ENCODE measurements around the gene LAGE3.
"Not testable (repeated sequence)": the region's sequence is repeated elsewhere in the genome, so short reads cannot be mapped to it uniquely, and the experiment has no call there.

Gene LAGE3

DNA sequence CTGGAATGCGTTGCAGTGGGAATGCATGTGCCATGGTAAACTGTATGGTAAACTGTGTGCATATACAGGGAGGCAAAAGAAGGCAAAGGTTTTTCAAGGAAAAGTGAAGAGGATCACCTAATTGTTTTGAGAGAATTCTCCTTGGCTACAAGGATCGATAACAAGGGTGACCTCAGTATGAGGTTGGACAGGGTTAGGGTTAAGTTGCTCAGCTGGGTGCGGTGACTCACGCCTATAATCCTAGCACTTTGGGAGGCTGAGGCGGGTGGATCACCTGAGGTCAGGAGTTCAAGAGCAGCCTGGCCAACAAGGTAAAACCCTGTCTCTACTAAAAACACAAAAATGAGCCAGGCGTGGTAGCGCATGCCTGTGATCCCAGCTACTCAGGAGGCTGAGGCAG is 22.3 kb upstream of the LAGE3 start:
- not testable (repeated sequence) for H3K9me3 ChIP-seq (ENCODE audit: control insufficient read depth, low read length); H3K27me3 ChIP-seq (ENCODE audit: control insufficient read depth, insufficient read depth, low read length, poor library complexity, severe bottlenecking); H3K36me3 ChIP-seq (ENCODE audit: control insufficient read depth, insufficient read depth, low read length); H3K27ac ChIP-seq (ENCODE audit: insufficient read depth, low read depth, low read length, poor library complexity, severe bottlenecking); H3K4me1 ChIP-seq (ENCODE audit: control insufficient read depth, insufficient read depth, low read length); H3K4me3 ChIP-seq (ENCODE audit: insufficient read depth, low read depth, low read length)
- WGBS, 2 experiments = 92 to 97% methylated on average over 7 of the region's 7 CpGs

DNA sequence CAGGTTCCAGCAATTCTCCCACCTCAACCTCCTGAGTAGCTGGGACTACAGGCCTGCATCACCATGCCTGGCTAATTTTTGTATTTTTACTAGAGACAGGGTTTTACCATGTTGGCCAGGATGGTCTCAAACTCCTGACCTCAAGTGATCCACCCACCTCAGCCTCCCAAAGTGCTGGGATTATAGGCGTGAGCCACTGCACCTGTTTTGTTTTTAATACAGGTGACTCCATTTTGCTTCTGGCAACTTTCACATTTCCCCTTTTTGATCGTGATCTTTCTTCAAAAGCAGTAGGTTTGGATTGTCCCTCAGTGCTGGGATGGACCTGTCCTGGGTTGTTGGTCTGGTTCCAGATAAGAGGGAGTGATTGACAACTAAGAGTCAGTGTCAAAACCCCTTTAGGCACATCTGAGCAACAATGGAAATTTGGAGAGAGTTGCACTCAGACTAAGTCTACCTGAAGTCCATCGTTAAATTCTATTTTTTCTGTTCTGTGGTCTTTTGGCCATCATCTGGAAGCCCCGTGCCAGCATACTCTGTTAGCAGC is 17.6 kb upstream of the LAGE3 start:
- WGBS, 2 experiments = 85 to 92% methylated on average over 4 of the region's 4 CpGs

DNA sequence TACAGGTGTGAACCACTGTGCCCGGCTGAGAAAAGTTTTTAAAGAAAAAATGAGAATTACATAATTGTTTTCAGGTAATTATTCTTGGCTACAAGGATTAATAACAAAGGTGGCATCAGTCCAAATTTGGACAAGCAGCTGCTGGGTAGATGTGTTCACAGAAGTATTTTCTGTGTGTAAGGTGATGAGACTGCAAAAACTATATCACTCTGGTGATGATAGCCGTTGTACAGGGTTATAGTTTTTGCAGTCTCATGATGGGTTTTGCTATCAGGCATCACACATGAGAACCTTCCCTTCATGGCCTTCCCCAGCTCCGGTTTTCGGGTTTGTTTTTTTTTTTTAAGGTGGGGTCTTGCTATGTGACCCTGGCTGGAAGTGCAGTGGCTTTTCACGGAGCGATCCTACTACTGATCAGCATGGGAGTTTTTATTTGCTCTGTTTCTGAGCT is 16.4 kb upstream of the LAGE3 start:
- Histone ChIP-seq H3K9me3 (ENCODE audit: control insufficient read depth, low read length) (no peaks in the 10 kb centered on the region), H3K27me3 (ENCODE audit: control insufficient read depth, insufficient read depth, low read length, poor library complexity, severe bottlenecking) (no peaks in the 10 kb centered on the region), H3K4me1 (ENCODE audit: control insufficient read depth, insufficient read depth, low read length) (no peaks in the 10 kb centered on the region), H3K27ac (ENCODE audit: insufficient read depth, low read depth, low read length, poor library complexity, severe bottlenecking) (no peak overlapping the region), H3K4me3 (ENCODE audit: insufficient read depth, low read depth, low read length) (no peak overlapping the region), H3K36me3 (ENCODE audit: control insufficient read depth, insufficient read depth, low read length) (no peaks in the 10 kb centered on the region)
- 92 to 96% methylated on average over 4 to 6 of the region's 6 CpGs for WGBS, 2 experiments

More for the DNA sequence above, 17.6 kb upstream of the LAGE3 start:
- H3K4me3 ChIP-seq (ENCODE audit: insufficient read depth, low read depth, low read length); H3K9me3 ChIP-seq (ENCODE audit: control insufficient read depth, low read length); H3K27me3 ChIP-seq (ENCODE audit: control insufficient read depth, insufficient read depth, low read length, poor library complexity, severe bottlenecking); H3K36me3 ChIP-seq (ENCODE audit: control insufficient read depth, insufficient read depth, low read length); H3K4me1 ChIP-seq (ENCODE audit: control insufficient read depth, insufficient read depth, low read length); H3K27ac ChIP-seq (ENCODE audit: insufficient read depth, low read depth, low read length, poor library complexity, severe bottlenecking): not testable (repeated sequence)

DNA sequence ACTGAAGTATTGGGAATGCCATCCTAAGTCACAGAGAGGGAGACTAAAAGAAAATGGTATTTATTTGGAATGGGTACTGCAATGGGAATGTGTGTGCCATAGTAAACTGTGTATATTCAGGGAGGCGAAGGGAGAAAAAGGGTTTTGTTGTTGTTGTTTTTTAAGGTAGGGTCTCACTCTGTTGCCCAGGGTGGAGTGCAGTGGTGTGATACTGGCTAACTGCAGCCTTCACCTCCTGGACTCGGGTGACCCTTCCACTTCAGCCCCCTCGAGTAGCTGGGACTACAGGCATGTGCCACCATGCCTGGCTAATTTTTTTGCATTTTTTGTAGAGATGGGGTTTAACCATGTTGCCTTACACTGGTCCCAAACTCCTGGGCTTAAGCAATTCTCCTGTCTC is 15.6 kb upstream of the LAGE3 start:
- WGBS, 2 experiments = 86 to 91% methylated on average over 3 of the region's 3 CpGs
- Histone ChIP-seq H3K36me3 (ENCODE audit: control insufficient read depth, insufficient read depth, low read length) (no peaks in the 10 kb centered on the region), H3K27ac (ENCODE audit: insufficient read depth, low read depth, low read length, poor library complexity, severe bottlenecking) (no peak overlapping the region), H3K27me3 (ENCODE audit: control insufficient read depth, insufficient read depth, low read length, poor library complexity, severe bottlenecking) (peaks cover 3% of the 10 kb centered on the region), H3K4me3 (ENCODE audit: insufficient read depth, low read depth, low read length) (no peak overlapping the region), H3K4me1 (ENCODE audit: control insufficient read depth, insufficient read depth, low read length) (no peaks in the 10 kb centered on the region), H3K9me3 (ENCODE audit: control insufficient read depth, low read length) (no peaks in the 10 kb centered on the region)

DNA sequence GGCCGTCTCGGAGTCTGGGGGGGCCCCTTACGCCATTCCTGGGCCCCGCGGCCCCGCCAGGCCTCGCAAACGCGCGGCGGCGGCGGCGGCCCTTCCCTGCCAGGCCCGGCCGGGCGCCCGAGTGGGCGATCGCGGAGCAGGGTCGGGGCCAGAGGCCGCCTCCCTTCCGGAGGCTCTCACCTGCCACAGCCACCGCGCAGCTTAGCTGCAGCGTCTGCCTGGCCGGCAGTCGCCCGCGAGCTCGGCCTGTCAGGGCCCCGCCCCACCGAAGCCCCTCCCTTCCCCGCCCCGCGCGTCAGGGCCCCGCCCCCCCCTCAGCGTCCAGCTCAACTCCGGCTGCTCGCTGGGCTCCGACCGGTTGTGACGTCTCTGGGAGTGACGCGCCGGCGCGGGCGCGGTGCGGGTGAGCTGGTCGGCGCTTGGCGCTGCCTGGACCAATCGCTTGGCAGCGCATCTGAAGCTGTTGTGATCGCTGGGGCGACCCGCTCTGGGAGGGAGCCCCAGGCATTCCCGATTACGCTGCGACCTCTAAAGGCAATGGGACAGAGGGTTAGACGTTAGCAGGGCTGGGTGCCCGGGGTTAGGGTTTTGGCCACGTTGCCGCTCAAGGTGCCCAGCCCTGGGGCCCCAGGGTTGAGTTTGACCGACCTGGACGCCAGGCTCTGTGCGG is 11.5 kb upstream of the LAGE3 start, which contains the start of gene SLC10A3:
TSS of gene SLC10A3 (minus strand) at position 216 of the 670 bp plus-strand sequence. CDS start 1,689 bp downstream, outside the sequence.
- Histone ChIP-seq H3K36me3 (ENCODE audit: control insufficient read depth, insufficient read depth, low read length) (no peaks in the 10 kb centered on the region), H3K9me3 (ENCODE audit: control insufficient read depth, low read length) (no peaks in the 10 kb centered on the region), H3K4me1 (ENCODE audit: control insufficient read depth, insufficient read depth, low read length) (peaks cover 2% of the 10 kb centered on the region), H3K27ac (ENCODE audit: insufficient read depth, low read depth, low read length, poor library complexity, severe bottlenecking) (peak within 1 kb of the TSS; percentile 83), H3K27me3 (ENCODE audit: control insufficient read depth, insufficient read depth, low read length, poor library complexity, severe bottlenecking) (peaks cover 9% of the 10 kb centered on the region), H3K4me3 (ENCODE audit: insufficient read depth, low read depth, low read length) (peak within 1 kb of the TSS; percentile 45)
- WGBS, 2 experiments = 0 to 1% methylated on average over 66 to 71 of the region's 71 CpGs

DNA sequence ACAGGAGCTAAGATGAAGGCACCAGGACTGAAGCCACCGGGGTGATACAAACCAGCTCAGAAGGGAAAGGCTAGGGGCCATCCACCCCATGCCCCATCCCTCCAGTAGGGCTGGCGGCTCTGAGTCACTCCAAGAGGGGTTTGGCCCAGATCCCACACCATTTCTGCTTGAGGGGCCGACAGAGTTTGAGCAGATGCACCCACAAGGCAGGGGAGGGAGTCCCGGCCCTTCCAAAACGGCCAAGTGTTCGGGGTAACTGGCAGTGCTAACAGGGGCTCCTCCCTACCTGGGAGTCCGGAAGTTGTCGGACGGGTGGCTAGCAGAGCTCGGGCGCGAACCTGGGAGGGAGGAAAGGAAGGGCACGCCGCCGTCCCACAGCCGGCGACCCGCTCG is 10.9 kb upstream of the LAGE3 start:
- WGBS, 2 experiments = 7 to 9% methylated on average over 19 of the region's 19 CpGs
- Histone ChIP-seq H3K27ac (ENCODE audit: insufficient read depth, low read depth, low read length, poor library complexity, severe bottlenecking) (no peak overlapping the region), H3K36me3 (ENCODE audit: control insufficient read depth, insufficient read depth, low read length) (no peaks in the 10 kb centered on the region), H3K4me3 (ENCODE audit: insufficient read depth, low read depth, low read length) (peak overlapping the region; percentile 45), H3K4me1 (ENCODE audit: control insufficient read depth, insufficient read depth, low read length) (peaks cover 5% of the 10 kb centered on the region), H3K27me3 (ENCODE audit: control insufficient read depth, insufficient read depth, low read length, poor library complexity, severe bottlenecking) (peaks cover 9% of the 10 kb centered on the region), H3K9me3 (ENCODE audit: control insufficient read depth, low read length) (no peaks in the 10 kb centered on the region)

DNA sequence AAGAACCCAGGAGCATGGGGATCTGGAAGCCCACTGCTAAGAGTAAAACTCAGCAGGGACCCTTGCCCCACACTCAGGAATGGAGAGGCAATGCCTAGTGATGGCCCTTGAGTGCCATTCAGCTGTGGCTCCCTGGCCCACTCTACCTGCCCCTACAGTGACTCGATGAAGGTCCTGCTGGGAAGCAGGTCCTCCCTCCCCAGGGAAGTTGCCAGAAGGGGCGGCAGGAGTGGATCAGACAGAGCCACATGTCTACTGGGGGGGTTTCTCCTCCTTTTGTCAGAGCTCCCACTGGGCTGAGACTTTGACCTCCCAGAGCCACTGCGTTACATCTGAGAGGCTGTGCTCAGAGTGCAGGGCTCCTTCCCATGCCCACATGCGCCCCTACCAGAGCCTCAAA is 10.1 kb upstream of the LAGE3 start:
- Histone ChIP-seq H3K27me3 (ENCODE audit: control insufficient read depth, insufficient read depth, low read length, poor library complexity, severe bottlenecking) (peaks cover 9% of the 10 kb centered on the region), H3K36me3 (ENCODE audit: control insufficient read depth, insufficient read depth, low read length) (no peaks in the 10 kb centered on the region), H3K9me3 (ENCODE audit: control insufficient read depth, low read length) (no peaks in the 10 kb centered on the region), H3K27ac (ENCODE audit: insufficient read depth, low read depth, low read length, poor library complexity, severe bottlenecking) (no peak overlapping the region), H3K4me1 (ENCODE audit: control insufficient read depth, insufficient read depth, low read length) (peaks cover 5% of the 10 kb centered on the region), H3K4me3 (ENCODE audit: insufficient read depth, low read depth, low read length) (no peak overlapping the region)
- 93 to 100% methylated on average over 4 of the region's 4 CpGs for WGBS, 2 experiments

DNA sequence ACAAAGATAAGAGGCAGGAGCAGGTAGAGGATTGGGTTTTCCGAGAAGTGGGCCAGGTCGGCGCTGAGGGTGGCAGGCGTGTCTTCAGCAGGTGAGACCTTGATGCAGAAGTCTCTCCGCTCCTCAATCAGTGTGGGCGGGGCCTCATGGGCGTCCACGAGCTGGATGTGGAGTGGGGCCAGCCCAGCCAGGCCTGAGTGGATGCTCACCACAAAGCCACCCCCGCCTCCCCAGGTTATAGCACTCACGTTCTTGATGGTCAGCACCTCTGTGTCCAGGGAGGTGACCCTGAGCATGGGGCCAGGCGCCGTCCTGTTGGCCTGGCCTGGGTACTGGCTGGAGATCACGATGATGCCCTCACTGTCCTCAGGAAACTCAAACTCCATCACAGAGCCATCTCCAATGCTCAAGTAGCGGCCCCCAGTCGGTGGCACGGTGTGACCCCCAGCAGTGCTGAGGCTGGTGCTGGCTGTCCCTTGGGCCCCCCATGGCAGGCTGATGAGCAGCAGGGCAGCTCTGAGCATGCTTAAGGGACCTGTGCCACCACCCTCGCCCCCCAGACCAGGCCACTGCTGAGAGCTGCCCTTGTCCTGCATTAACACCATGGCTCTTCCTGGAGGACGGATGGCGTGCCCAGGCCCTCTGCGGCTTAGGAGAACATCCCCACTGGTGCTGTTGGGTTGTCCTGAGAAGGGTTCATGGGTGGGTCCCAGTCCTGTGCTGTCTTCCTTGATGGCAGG is 9.4 kb upstream of the LAGE3 start:
- Histone ChIP-seq H3K4me1 (ENCODE audit: control insufficient read depth, insufficient read depth, low read length) (peaks cover 5% of the 10 kb centered on the region), H3K9me3 (ENCODE audit: control insufficient read depth, low read length) (no peaks in the 10 kb centered on the region), H3K36me3 (ENCODE audit: control insufficient read depth, insufficient read depth, low read length) (no peaks in the 10 kb centered on the region), H3K27me3 (ENCODE audit: control insufficient read depth, insufficient read depth, low read length, poor library complexity, severe bottlenecking) (peaks cover 9% of the 10 kb centered on the region), H3K27ac (ENCODE audit: insufficient read depth, low read depth, low read length, poor library complexity, severe bottlenecking) (no peak overlapping the region), H3K4me3 (ENCODE audit: insufficient read depth, low read depth, low read length) (no peak overlapping the region)
- WGBS, 2 experiments = 94 to 95% methylated on average over 20 of the region's 20 CpGs

DNA sequence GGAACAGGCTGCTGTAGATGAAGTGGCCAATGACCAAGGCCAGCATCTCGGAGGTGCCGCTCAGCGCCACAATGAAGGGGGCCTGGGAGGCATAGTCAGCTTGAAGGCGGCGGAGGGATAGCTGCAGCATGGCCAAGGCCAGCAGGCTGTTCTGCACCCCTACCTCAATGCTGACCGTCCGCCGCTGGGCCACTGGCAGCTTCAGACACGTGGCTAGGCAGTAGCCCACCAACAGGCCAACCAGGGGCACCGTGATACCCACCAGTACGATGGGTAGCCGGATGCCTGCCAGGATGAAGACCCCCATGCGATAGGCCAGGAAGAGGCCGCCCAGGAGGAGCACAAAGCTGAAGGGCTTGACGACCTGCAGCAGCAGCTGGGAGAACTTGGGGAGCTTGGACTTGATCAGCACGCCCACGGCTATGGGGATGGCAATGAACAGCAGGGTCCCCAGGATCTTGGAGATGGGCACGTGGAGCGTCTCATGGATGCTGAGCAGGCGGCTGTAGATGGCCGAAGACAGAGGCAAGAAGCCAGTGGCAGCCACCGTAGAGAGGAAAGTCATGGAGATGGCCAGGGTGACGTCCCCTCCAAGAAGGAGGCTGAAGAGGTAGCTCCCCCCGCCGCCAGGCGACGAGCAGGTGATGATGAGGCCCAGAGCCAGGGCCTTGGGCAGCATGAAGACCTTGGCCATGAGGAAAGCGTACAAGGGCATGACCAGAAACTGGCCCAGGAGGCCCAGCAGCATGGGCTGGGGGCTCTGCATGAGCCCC is 8.6 kb upstream of the LAGE3 start:
- Histone ChIP-seq H3K4me3 (ENCODE audit: insufficient read depth, low read depth, low read length) (no peak overlapping the region), H3K4me1 (ENCODE audit: control insufficient read depth, insufficient read depth, low read length) (peaks cover 5% of the 10 kb centered on the region), H3K36me3 (ENCODE audit: control insufficient read depth, insufficient read depth, low read length) (no peaks in the 10 kb centered on the region), H3K27ac (ENCODE audit: insufficient read depth, low read depth, low read length, poor library complexity, severe bottlenecking) (no peak overlapping the region), H3K9me3 (ENCODE audit: control insufficient read depth, low read length) (no peaks in the 10 kb centered on the region), H3K27me3 (ENCODE audit: control insufficient read depth, insufficient read depth, low read length, poor library complexity, severe bottlenecking) (peaks cover 9% of the 10 kb centered on the region)
- 96% methylated on average over 28 of the region's 28 CpGs for WGBS, 2 experiments

All from ectodermal cell (in vitro differentiated cells).